Measurements from ENCODE around the gene GPR152.
A peak's percentile ranks its signal among the peaks of the same experiment; 100 is the strongest.

The GPR152 gene

DNA sequence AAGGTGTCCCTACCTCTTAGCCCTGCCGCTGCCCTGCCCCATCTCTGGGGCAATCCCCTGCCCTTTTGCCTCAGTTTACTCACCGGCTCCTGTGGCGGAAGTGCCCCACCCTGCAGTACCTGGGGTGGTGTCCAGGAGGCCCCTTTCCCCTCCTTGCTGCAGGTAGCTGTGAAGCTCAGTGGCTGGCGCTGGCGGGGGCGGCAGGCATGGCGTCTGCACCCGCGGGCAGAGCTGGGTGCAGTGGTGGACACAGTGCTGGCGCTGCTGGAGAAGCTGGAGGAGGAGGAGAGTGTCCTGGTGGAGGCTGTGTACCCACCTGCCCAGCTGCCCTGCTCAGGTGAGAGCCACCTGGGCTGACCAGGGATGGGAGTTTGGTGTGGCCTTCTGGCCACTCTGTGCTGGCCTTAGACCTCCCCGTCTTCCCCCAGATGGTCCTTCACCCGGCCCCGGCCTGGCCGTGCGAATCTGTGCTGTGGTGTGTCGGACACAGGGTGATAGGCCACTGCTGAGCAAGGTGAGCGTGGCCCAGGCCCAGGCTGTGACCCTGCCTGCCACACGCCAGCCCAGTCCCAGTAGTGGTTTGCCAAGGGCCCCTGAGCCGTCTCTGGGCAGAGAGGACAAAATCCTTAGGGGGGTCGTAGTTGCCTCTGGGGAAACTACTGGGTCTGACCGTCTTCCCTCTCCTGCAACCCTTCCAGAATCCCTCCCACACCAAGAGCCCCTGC, 33.0 kb downstream of the GPR152 start:
- Histone ChIP-seq H3K9ac (ENCODE audit: low read length) (peak overlapping the region; percentile 31; the same call in 1 of the 2 replicates), H3K4me2 (ENCODE audit: low read length) (peak overlapping the region; percentile 70)
- TF ChIP-seq EZH2phosphoT487 (IDR thresholded peaks at IDR 0.05; ENCODE audit: low read depth), result no peak
- TF ChIP-seq, protein P1, sequence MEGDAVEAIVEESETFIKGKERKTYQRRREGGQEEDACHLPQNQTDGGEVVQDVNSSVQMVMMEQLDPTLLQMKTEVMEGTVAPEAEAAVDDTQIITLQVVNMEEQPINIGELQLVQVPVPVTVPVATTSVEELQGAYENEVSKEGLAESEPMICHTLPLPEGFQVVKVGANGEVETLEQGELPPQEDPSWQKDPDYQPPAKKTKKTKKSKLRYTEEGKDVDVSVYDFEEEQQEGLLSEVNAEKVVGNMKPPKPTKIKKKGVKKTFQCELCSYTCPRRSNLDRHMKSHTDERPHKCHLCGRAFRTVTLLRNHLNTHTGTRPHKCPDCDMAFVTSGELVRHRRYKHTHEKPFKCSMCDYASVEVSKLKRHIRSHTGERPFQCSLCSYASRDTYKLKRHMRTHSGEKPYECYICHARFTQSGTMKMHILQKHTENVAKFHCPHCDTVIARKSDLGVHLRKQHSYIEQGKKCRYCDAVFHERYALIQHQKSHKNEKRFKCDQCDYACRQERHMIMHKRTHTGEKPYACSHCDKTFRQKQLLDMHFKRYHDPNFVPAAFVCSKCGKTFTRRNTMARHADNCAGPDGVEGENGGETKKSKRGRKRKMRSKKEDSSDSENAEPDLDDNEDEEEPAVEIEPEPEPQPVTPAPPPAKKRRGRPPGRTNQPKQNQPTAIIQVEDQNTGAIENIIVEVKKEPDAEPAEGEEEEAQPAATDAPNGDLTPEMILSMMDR (IDR thresholded peaks at IDR 0.05; ENCODE audit: low read depth, low read length), result no peak

DNA sequence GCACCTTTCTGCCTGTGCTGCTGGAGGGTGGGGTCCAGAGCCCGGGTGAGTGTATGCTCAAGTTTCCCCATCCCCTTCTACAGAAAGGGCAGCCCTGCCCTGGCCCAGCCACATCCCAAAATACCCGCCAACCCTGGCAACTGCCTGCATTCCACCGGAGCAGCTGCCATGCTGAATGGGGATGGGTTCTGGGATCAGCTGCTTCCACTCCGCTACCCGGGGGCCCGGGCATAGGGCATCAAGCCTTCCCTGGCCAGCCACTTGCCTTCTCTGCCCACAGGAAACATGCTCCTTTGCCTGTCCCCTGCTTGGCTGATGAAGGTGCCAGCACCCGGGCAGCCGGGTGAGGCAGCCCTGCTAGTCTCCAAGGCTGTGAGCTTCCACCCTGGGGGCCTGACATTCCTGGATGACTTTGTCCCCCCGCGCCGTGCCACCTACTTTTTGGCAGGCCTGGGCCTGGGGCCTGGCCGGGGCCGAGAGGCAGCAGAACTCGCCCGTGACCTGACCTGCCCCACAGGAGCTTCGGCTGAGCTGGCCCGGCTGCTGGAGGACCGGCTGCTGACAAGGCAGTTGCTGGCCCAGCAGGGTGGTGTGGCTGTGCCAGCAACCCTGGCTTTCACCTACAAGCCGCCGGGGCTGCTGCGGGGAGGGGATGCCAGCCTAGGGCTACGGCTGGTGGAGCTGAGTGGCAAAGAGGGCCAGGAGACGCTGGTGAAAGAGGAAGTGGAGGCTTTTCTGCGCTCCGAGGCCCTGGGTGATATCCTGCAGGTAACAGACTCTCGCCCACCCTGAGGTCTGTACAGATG, 33.9 kb downstream of the GPR152 start:
- peak overlapping the region; percentile 52 for H3K4me3 ChIP-seq (ENCODE audit: low read length)
- TF ChIP-seq, protein P1 (IDR thresholded peaks at IDR 0.05; ENCODE audit: low read depth, low read length), result no peak
- no peak for TF ChIP-seq EZH2phosphoT487 (IDR thresholded peaks at IDR 0.05; ENCODE audit: low read depth)
- peaks cover 34% of the 10 kb centered on the region for H3K27me3 ChIP-seq (ENCODE audit: low read depth, low read length)
- H2AFZ ChIP-seq (ENCODE audit: low read depth, low read length), result 0 out of 2 replicates have a peak overlapping the region, but pooled peaks have one; percentile 6
- H3K36me3 ChIP-seq (replicated peaks; ENCODE audit: low read depth, low read length), result no peaks in the 10 kb centered on the region
- peak overlapping the region; percentile 65 for H3K4me2 ChIP-seq (ENCODE audit: low read length)
- peak overlapping the region; percentile 31 for H3K9ac ChIP-seq (ENCODE audit: low read length)
- no peaks in the 10 kb centered on the region for H3K9me3 ChIP-seq (ENCODE audit: insufficient read depth, low read length)
- H3K79me2 ChIP-seq (ENCODE audit: low read length), result no peaks in the 10 kb centered on the region
- H4K20me1 ChIP-seq (ENCODE audit: insufficient read depth, low read length), result no peaks in the 10 kb centered on the region
- H3K4me1 ChIP-seq (ENCODE audit: low read length), result peaks cover 22% of the 10 kb centered on the region
- H3K27ac ChIP-seq (ENCODE audit: low read length), result no peak overlapping the region

More for the DNA sequence above, 33.0 kb downstream of the GPR152 start:
- Histone ChIP-seq H3K79me2 (ENCODE audit: low read length) (no peaks in the 10 kb centered on the region), H4K20me1 (ENCODE audit: insufficient read depth, low read length) (no peaks in the 10 kb centered on the region), H3K4me1 (ENCODE audit: low read length) (peaks cover 22% of the 10 kb centered on the region), H3K36me3 (replicated peaks; ENCODE audit: low read depth, low read length) (no peaks in the 10 kb centered on the region), H3K9me3 (ENCODE audit: insufficient read depth, low read length) (no peaks in the 10 kb centered on the region), H3K27me3 (ENCODE audit: low read depth, low read length) (peaks cover 34% of the 10 kb centered on the region), H3K27ac (ENCODE audit: low read length) (no peak overlapping the region), H2AFZ (ENCODE audit: low read depth, low read length) (no peak overlapping the region), H3K4me3 (ENCODE audit: low read length) (peak overlapping the region; percentile 52)

DNA sequence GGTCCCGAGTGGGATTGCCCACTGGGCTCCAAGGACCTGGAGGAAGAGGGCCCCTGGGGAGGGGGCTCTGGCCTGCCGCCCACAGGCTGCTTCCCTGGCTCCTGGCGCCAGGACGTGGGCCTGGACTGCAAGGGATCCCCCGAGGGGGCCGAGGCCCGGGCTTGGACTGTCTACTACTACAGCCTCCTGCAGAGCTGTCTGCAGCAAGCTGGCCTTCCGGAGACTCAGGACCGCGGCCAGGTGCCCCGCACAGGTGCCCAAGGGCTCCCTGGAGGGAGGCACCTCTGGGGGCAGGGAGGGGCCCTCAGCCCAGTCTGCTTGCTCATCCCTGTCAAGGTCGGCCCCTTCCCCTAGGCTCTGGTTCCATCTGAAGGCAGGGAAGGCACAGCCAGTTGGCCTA, 35.1 kb downstream of the GPR152 start:
- no peak overlapping the region for H2AFZ ChIP-seq (ENCODE audit: low read depth, low read length)
- no peak overlapping the region for H3K4me3 ChIP-seq (ENCODE audit: low read length)
- no peak for TF ChIP-seq EZH2phosphoT487 (IDR thresholded peaks at IDR 0.05; ENCODE audit: low read depth)
- no peaks in the 10 kb centered on the region for H3K9me3 ChIP-seq (ENCODE audit: insufficient read depth, low read length)
- H3K36me3 ChIP-seq (replicated peaks; ENCODE audit: low read depth, low read length), result no peaks in the 10 kb centered on the region
- no peaks in the 10 kb centered on the region for H3K79me2 ChIP-seq (ENCODE audit: low read length)
- no peak overlapping the region for H3K9ac ChIP-seq (ENCODE audit: low read length)
- H3K4me1 ChIP-seq (ENCODE audit: low read length), result peaks cover 28% of the 10 kb centered on the region
- no peak overlapping the region for H3K27ac ChIP-seq (ENCODE audit: low read length)
- no peak overlapping the region for H3K4me2 ChIP-seq (ENCODE audit: low read length)
- no peaks in the 10 kb centered on the region for H4K20me1 ChIP-seq (ENCODE audit: insufficient read depth, low read length)
- peaks cover 39% of the 10 kb centered on the region for H3K27me3 ChIP-seq (ENCODE audit: low read depth, low read length)

DNA sequence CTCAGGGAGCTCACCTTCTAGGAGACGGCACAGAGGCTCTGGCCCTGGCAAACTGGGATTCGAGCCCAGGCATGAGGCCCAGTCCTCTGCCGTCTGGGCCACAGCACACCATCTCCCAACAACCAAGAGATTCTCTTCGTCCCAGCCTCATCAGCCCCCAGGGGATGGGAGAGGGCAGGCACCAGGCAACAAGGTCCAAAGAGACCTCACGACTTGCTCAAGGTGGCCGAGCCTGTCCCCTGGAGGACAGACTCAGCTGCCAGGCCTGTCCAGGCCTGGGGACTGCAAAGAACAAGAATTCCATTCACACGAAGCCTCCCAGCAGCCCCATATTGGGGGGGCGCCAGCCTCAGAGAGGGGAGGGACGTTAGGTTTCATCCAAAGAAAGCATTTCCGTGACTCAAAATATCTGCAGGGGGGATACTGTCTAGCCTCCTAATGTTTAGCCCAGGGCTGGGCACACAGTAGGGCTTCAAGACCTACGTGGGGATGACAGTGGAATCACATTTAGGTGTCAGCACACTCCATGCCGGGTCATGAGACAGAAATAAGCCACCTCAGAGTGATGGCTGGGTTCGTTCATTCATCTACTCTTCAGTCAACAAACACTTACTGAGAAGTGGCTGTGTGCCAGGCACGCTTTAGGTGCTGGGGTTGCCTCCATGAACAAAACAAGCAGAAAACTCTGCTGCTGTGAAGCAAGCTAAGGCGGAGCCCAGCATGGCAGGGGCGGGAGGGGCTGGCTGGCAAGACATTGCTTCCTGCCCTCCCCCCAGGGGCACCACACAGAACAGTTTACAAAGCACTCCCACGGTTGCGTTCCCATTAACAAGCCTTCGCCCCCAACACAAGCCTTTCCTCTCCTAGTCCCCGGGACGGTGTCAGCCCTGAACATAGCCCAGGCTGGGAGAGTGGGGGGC, 35.9 kb downstream of the GPR152 start:
- H3K4me2 ChIP-seq (ENCODE audit: low read length), result no peak overlapping the region
- no peak overlapping the region for H3K4me3 ChIP-seq (ENCODE audit: low read length)
- H3K27me3 ChIP-seq (ENCODE audit: low read depth, low read length), result peaks cover 46% of the 10 kb centered on the region
- H3K79me2 ChIP-seq (ENCODE audit: low read length), result no peaks in the 10 kb centered on the region
- no peaks in the 10 kb centered on the region for H3K36me3 ChIP-seq (replicated peaks; ENCODE audit: low read depth, low read length)
- no peak overlapping the region for H2AFZ ChIP-seq (ENCODE audit: low read depth, low read length)
- H3K27ac ChIP-seq (ENCODE audit: low read length), result no peak overlapping the region
- peaks cover 35% of the 10 kb centered on the region for H3K4me1 ChIP-seq (ENCODE audit: low read length)
- no peak for TF ChIP-seq EZH2phosphoT487 (IDR thresholded peaks at IDR 0.05; ENCODE audit: low read depth)
- TF ChIP-seq, protein P1 (IDR thresholded peaks at IDR 0.05; ENCODE audit: low read depth, low read length), result no peak
- H3K9me3 ChIP-seq (ENCODE audit: insufficient read depth, low read length), result no peaks in the 10 kb centered on the region
- no peak overlapping the region for H3K9ac ChIP-seq (ENCODE audit: low read length)
- no peaks in the 10 kb centered on the region for H4K20me1 ChIP-seq (ENCODE audit: insufficient read depth, low read length)

All from OCI-LY3 (cell line).